Large intestine (tissue), 3 donors: ENCODE data around the gene CDC42SE2. TPM values are rescaled to one million over a fixed set of nuclear protein-coding genes. Genes with fewer than 3 reads are reported as not detected.
"Not testable (repeated sequence)": the region's sequence is repeated elsewhere in the genome, so short reads cannot be mapped to it uniquely, and the experiment has no call there.

Experiments
- DNase-seq, 2 donors: peaks; one replicate each; pipeline versions ENCODE4 v3.0.0 to v3.0.0-alpha.2; 2013
- H3K27ac ChIP-seq: one replicate; pipeline ENCODE4 v1.5.1; 2013; ENCODE audit warnings: low read length
- H3K27me3 ChIP-seq: 2 replicates; pipeline ENCODE4 v1.6.1; 2013; ENCODE audit warnings: low read length; ENCODE audit not compliant: control insufficient read depth, insufficient read depth
- H3K36me3 ChIP-seq: 2 replicates; pipeline ENCODE4 v1.6.1; 2013; ENCODE audit warnings: low read length; ENCODE audit not compliant: control insufficient read depth, insufficient read depth
- H3K4me1 ChIP-seq: one replicate; pipeline ENCODE4 v1.6.1; 2013; ENCODE audit warnings: low read length; ENCODE audit not compliant: control insufficient read depth, insufficient read depth
- H3K4me3 ChIP-seq: one replicate; pipeline ENCODE4 v1.5.1; 2013; ENCODE audit warnings: low read length
- H3K9me3 ChIP-seq: one replicate; pipeline ENCODE4 v1.6.1; 2013; ENCODE audit warnings: mild to moderate bottlenecking, low read depth, low read length, moderate library complexity; ENCODE audit not compliant: control insufficient read depth
- WGBS: methylation state at CpG from one replicate; pipeline ENCODE4 v1.1.5; 2013; ENCODE audit warnings: low lambda C conversion rate; ENCODE audit not compliant: insufficient coverage; 5-methylcytosine and 5-hydroxymethylcytosine counted together
- polyA plus RNA-seq: library from polyadenylated mRNA; unstranded; fragments of 120-200 nt; gene quantifications from one replicate; pipeline ENCODE4 v1.2.1, GENCODE V29; 2013

The CDC42SE2 gene
- polyA plus RNA-seq, 1 donor: 46.2 TPM

GRCh38 chr5:131377785-131378325 lies 114.0 kb downstream of the CDC42SE2 start:
- H3K27ac ChIP-seq: no peak overlapping the region
- no peaks in the 10 kb centered on the region for H3K9me3 ChIP-seq
- H3K27me3 ChIP-seq: no peaks in the 10 kb centered on the region
- H3K4me1 ChIP-seq: peaks cover 2% of the 10 kb centered on the region
- no peak overlapping the region for H3K4me3 ChIP-seq
- peaks cover 3% of the 10 kb centered on the region for H3K36me3 ChIP-seq
- WGBS: 83% methylated on average over 1 of the region's 2 CpGs
- DNase-seq: no peak

GRCh38 chr5:131378721-131379541 lies 115.1 kb downstream of the CDC42SE2 start:
- Histone ChIP-seq H3K9me3 (no peaks in the 10 kb centered on the region), H3K36me3 (no peaks in the 10 kb centered on the region), H3K4me3 (no peak overlapping the region), H3K27ac (peak overlapping the region; percentile 31), H3K4me1 (peaks cover 2% of the 10 kb centered on the region), H3K27me3 (no peaks in the 10 kb centered on the region)
- no peak for DNase-seq

- peak overlapping the region; percentile 31 for H3K27ac ChIP-seq
- DNase-seq: peak; percentile 22 to 39
- H3K4me1 ChIP-seq: peaks cover 2% of the 10 kb centered on the region
- H3K4me3 ChIP-seq: no peak overlapping the region
- no peaks in the 10 kb centered on the region for H3K9me3 ChIP-seq
- no peaks in the 10 kb centered on the region for H3K27me3 ChIP-seq
- WGBS: 42% methylated on average over 4 of the region's 7 CpGs
- no peaks in the 10 kb centered on the region for H3K36me3 ChIP-seq
Measured at GRCh38 chr5:131379723-131380122, 115.9 kb downstream of the CDC42SE2 start.

GRCh38 chr5:131380238-131380637 lies 116.4 kb downstream of the CDC42SE2 start:
- H3K4me3 ChIP-seq, H3K36me3 ChIP-seq, H3K27ac ChIP-seq, H3K27me3 ChIP-seq, H3K9me3 ChIP-seq, DNase-seq, H3K4me1 ChIP-seq: not testable (repeated sequence)
- WGBS: no CpG with 5 or more reads among the region's 2 CpGs

- H3K36me3 ChIP-seq: peaks cover 5% of the 10 kb centered on the region
- DNase-seq: no peak
- no CpG with 5 or more reads among the region's 4 CpGs for WGBS
- H3K27ac ChIP-seq: no peak overlapping the region
- H3K27me3 ChIP-seq: no peaks in the 10 kb centered on the region
- H3K4me3 ChIP-seq: no peak overlapping the region
- no peaks in the 10 kb centered on the region for H3K9me3 ChIP-seq
- peaks cover 2% of the 10 kb centered on the region for H3K4me1 ChIP-seq
Measured at GRCh38 chr5:131381021-131381420, 117.2 kb downstream of the CDC42SE2 start.

- H3K4me1 ChIP-seq: peaks cover 2% of the 10 kb centered on the region
- H3K36me3 ChIP-seq: peaks cover 12% of the 10 kb centered on the region
- H3K4me3 ChIP-seq: no peak overlapping the region
- no peak for DNase-seq
- no peaks in the 10 kb centered on the region for H3K9me3 ChIP-seq
- WGBS: 67% methylated on average over 1 of the region's 2 CpGs
- no peaks in the 10 kb centered on the region for H3K27me3 ChIP-seq
- no peak overlapping the region for H3K27ac ChIP-seq
Measured at GRCh38 chr5:131381777-131382176, 117.9 kb downstream of the CDC42SE2 start.

- peaks cover 18% of the 10 kb centered on the region for H3K36me3 ChIP-seq
- no peak overlapping the region for H3K27ac ChIP-seq
- DNase-seq: peak; percentile 50 to 62
- H3K4me3 ChIP-seq: no peak overlapping the region
- WGBS: 80% methylated on average over 1 of the region's 3 CpGs
- no peaks in the 10 kb centered on the region for H3K9me3 ChIP-seq
- H3K4me1 ChIP-seq: peaks cover 2% of the 10 kb centered on the region
- H3K27me3 ChIP-seq: no peaks in the 10 kb centered on the region
Measured at GRCh38 chr5:131382407-131383395, 118.8 kb downstream of the CDC42SE2 start.

GRCh38 chr5:131384173-131384572 lies 120.3 kb downstream of the CDC42SE2 start:
- Histone ChIP-seq H3K4me3 (no peak overlapping the region), H3K27me3 (no peaks in the 10 kb centered on the region), H3K36me3 (peaks cover 21% of the 10 kb centered on the region), H3K9me3 (no peaks in the 10 kb centered on the region), H3K4me1 (peaks cover 2% of the 10 kb centered on the region), H3K27ac (no peak overlapping the region)
- DNase-seq: no peak
- 90% methylated on average over 2 of the region's 6 CpGs for WGBS

- DNase-seq: no peak
- Histone ChIP-seq H3K27me3 (no peaks in the 10 kb centered on the region), H3K36me3 (peaks cover 21% of the 10 kb centered on the region), H3K9me3 (no peaks in the 10 kb centered on the region), H3K4me3 (no peak overlapping the region), H3K4me1 (peaks cover 2% of the 10 kb centered on the region), H3K27ac (no peak overlapping the region)
- WGBS: no CpG with 5 or more reads among the region's 3 CpGs
Measured at GRCh38 chr5:131384616-131385214, 120.9 kb downstream of the CDC42SE2 start.

GRCh38 chr5:131386124-131386523 lies 122.3 kb downstream of the CDC42SE2 start:
- peaks cover 2% of the 10 kb centered on the region for H3K4me1 ChIP-seq
- no CpG with 5 or more reads among the region's 3 CpGs for WGBS
- peaks cover 25% of the 10 kb centered on the region for H3K36me3 ChIP-seq
- H3K27me3 ChIP-seq: no peaks in the 10 kb centered on the region
- no peak overlapping the region for H3K27ac ChIP-seq
- no peak for DNase-seq
- H3K9me3 ChIP-seq: no peaks in the 10 kb centered on the region
- H3K4me3 ChIP-seq: no peak overlapping the region
